Hippocampal formation (tissue), 2 donors: Measurements from ENCODE around the gene LYPD6.
"Not testable (repeated sequence)": the region's sequence is repeated elsewhere in the genome, so short reads cannot be mapped to it uniquely, and the experiment has no call there.

Experiments
- DNase-seq, 2 donors: peaks; one replicate each; lab custom pipeline; 2025; lab: John Stamatoyannopoulos, UW

Gene LYPD6, protein sequence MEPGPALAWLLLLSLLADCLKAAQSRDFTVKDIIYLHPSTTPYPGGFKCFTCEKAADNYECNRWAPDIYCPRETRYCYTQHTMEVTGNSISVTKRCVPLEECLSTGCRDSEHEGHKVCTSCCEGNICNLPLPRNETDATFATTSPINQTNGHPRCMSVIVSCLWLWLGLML

GRCh38 chr2:149330127-149331022, at the start of gene LYPD6:
Gene LYPD6 (plus strand): TSS chr2:149330587. CDS start chr2:149437709, 107,122 bp downstream.
- peak; percentile 58 to 63 for DNase-seq

GRCh38 chr2:149281441-149281840, 48.9 kb upstream of the LYPD6 start:
- DNase-seq = no peak

GRCh38 chr2:149290662-149291061, 39.7 kb upstream of the LYPD6 start:
- DNase-seq = no peak

GRCh38 chr2:149291881-149292280, 38.5 kb upstream of the LYPD6 start:
- DNase-seq = no peak

- no peak for DNase-seq
Measured at GRCh38 chr2:149296031-149296430, 34.4 kb upstream of the LYPD6 start.

DNA sequence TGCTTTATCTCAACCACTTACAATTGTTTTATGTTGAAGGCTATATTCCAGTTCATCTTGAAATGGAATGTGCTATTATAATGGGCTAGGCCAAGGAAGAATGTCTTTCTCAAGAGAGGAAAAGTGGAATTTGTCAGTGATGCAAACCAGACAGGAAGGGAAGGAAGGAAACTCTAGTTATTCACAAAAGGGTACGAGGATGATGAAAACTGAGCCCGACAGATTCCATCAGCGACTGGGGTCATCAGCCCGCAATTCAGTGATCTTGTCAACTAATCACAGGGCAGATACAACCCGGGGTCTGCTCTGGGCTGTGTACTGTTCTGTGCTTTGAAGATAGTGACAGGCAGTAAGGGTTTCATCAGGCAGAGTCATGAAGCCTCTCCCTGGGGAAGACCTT, 23.4 kb upstream of the LYPD6 start:
- DNase-seq = no peak

DNA sequence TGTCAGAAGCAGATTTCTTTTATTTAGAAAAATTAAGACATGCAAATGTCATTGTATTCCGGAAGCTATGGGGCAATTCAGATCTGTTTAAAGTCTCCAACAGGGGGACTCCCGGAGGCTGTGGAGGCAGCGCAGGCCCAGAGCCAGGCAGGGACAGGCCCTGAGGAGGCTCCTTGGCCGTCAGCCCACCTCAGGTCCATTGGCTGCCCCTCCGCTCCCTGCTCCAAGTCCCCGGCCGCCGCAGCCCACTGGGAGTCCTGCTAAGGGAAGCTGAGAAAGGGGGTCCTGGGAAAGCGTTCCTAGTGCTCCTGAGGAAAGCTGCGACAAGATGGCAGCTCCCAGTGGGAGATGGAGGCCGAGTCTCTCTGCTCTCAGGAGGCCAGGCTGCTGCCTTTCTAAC, 20.0 kb upstream of the LYPD6 start:
- no peak for DNase-seq

DNA sequence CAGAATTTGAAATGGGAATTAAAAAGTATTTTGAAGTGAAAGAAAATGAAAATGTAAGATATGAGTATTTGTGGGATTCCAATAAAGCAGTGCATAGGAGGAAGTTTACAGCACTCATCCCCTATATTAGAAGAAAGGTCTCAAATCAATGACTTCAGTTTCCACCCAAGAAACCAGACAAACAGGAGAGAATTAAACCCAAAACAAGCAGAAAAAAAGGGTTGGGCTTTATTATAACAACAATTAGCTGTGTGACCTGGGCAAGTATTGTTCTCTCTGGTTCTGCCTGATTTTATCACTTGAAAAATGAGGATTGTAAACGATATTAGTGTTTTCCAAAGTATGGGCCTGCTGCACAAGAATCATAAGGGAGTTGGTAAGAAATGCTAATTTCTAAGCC, 18.3 kb upstream of the LYPD6 start:
- no peak for DNase-seq

GRCh38 chr2:149313512-149313972, 16.8 kb upstream of the LYPD6 start:
- no peak for DNase-seq

GRCh38 chr2:149314687-149315086, 15.7 kb upstream of the LYPD6 start:
- DNase-seq = no peak

DNA sequence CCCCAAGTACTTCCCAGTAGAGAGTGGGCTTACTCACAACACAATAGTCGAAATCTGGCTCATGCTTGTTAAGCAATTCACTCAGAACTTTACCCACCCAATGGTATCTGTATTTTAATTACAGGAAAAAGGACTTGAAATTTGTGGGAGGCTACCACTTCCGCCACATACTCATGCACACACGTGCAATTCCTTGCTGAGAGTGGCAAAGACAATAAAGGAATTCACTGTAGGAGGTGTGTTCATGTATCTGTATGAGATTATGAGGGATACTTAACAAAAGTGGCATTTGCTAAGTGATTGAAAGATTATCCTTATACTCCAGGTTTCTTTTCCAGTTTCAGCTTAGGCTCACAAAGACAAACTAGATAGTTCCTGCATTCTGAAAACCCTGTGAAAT, 14.9 kb upstream of the LYPD6 start:
- no peak for DNase-seq

DNA sequence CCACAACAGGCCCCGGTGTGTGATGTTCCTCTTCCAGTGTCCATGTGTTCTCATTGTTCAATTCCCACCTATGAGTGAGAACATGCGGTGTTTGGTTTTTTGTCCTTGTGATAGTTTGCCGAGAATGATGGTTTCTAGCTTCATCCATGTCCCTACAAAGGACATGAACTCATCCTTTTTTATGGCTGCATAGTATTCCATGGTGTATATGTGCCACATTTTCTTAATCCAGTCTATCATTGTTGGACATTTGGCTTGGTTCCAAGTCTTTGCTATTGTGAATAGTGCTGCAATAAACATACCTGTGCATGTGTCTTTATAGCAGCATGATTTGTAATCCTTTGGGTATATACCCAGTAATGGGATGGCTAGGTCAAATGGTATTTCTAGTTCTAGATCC, 11.8 kb upstream of the LYPD6 start:
- DNase-seq = not testable (repeated sequence)

GRCh38 chr2:149320362-149320761, 10.0 kb upstream of the LYPD6 start:
- no peak for DNase-seq

DNA sequence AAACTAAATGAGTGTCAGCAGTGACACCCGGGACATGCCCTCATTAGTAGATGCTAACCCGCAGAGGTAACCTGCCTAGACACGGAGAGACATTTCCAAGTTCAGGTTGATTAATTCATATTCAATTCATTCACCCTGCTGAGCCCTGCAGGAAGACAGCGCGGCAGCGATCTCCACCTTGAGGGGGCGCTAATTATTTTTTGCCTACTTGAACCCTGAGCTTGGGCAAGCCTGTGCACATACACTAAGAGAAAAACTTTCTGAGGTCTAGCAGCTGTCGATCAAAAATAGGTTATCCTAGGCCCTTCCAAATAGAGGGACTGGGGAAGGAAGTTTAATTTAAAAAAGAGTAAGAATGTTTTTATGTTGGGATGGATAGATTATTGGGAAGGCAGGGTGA, 1.3 kb upstream of the LYPD6 start:
- DNase-seq = no peak

DNA sequence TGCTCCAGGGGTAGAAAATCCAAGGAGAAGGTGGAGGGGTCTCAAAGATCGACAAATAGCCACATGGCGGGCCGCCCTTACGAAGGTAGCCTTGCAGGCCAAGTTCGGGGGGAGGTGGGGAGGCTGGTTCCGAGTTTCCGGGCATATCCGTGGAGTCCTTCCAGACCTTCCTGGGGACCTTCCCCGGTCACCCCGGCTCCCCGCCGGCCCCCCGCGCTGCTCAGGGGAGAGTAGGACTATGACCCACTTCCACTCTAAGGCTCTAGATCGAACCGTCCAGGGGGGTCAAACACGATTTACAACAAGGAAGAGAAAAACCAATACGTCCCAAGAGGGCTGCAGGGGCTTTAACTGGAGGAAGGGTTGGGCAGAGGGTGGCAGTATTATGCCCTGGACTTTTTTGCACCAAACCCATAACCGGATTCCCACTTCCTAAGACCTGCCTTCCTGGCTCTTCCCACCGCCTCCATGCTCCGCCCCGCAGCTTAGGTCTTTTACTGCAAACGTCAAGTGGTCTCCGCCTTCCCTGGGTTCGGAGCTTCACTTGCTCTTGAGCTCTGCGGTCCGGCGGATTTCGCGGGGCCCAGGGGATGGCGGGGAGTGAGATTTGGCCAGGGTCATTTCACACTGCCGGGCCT, 779 bp upstream of the LYPD6 start:
- peak; percentile 26 to 45 for DNase-seq

DNA sequence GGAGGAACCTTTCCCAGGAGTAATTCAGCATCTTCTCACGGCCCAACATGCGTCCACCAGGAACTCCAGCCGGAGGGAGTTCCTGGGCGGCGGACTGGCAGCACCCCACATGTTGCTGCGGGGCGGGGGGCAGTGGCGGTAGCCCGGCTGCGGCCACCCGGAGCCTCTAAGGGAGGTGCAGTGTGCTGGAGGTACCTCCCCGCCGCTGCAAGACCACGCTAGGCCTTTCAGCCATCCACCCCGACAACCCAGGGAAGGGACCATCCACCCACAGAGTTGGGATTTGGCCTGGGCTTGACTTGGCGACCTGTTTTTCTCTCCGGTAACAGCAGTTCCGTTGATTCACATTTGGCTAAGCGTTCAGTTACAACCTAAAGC, 625 bp downstream of the LYPD6 start:
- DNase-seq = no peak

GRCh38 chr2:149332364-149332763, 2.0 kb downstream of the LYPD6 start:
- DNase-seq = no peak

- no peak for DNase-seq
Measured at GRCh38 chr2:149333636-149334035, 3.2 kb downstream of the LYPD6 start.

DNA sequence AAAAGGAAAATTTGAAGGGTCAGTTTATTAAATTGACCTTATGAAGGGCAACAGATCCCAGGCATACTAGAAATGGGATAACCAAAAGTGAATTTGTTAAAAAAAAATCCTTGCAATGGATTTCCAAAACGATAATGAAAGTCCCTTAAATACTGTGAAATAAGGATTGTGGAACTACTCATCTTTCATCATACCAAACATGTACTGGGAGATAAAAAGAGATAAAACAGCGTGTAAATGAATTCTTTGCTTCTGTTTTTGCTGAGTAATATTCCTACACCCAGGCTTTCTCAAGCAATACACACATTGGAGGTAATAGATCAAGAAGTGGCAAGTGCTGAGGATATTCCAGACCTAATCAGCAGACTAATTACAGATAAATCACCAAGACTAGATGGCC, 3.8 kb downstream of the LYPD6 start:
- no peak for DNase-seq

DNA sequence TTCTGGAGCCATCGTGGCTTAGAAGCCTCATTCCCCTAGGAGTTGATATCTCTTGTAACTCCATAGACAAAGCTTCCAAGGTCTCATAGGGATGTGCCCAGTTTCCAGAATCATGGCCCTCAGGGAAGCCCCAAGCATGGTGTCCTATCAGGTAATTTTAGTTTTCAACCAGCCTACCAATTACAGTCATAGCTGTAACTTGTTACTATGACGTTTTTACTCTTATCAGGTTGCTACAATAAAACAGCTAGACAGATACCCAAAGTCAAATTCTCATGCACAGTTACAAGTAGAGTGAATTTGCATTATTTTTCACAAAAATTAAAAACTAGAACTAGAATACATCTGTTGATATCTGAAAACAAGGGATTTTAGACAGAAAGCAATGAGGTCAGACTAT, 8.9 kb downstream of the LYPD6 start:
- DNase-seq = no peak

DNA sequence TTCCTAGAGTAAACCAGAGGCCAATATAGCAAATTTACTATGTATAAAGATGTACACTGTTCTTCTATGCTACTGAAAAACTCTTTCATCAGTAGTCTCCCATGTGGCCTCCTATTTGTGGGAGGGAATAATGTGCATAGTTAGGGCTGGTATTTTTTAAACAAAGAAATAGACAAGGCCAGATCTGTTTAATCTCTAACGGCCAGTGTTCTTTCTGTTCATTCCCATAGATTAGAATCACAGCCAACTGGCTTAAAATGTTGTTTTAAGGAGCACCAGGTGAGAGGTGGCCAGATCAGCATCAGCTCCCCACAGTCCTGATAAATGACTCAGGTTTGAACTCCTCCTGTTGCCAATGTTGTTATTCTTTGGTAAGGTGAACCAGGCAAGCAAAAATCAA, 12.1 kb downstream of the LYPD6 start:
- no peak for DNase-seq

DNA sequence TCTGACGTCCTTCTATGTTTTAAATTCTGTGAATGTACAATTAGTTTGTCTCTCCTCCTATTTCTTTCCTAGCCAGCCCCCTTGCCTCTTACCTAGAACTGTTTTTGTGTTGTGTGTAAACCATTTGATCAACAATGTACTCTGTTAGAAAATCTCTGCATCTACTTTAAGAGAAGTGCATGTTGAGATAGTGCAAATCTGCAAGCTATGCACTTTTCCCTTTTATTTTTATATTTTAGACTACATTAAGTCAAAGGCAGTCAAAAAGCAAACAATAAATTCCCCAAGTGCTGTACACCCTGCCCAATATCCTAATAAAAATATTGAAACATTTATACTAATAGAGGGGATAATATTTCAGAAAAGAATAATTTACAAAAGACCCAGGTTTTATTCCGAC, 13.7 kb downstream of the LYPD6 start:
- no peak for DNase-seq

DNA sequence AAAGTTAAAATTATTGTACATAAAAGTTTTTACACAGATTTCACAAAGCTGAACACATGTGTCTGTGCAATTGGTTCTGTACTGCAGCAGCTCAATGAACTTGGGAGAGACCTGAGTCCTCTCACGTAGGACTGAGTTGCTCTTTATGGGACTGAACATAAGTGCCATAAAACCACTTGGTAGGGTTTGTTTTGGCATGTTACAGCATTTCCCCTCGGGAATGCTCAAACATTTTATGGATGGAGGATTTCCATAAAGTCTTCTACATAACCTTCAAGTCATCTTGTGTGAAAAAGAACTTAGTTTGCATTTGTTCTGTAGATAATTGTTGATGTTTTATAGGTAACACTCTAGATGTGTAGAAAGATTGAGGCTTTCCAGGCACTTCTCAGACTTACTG, 15.9 kb downstream of the LYPD6 start:
- DNase-seq = no peak
